ENCODE measurements around the gene NXNL1.
"Not testable (repeated sequence)": the region's sequence is repeated elsewhere in the genome, so short reads cannot be mapped to it uniquely, and the experiment has no call there.

- TF ChIP-seq, protein P1, sequence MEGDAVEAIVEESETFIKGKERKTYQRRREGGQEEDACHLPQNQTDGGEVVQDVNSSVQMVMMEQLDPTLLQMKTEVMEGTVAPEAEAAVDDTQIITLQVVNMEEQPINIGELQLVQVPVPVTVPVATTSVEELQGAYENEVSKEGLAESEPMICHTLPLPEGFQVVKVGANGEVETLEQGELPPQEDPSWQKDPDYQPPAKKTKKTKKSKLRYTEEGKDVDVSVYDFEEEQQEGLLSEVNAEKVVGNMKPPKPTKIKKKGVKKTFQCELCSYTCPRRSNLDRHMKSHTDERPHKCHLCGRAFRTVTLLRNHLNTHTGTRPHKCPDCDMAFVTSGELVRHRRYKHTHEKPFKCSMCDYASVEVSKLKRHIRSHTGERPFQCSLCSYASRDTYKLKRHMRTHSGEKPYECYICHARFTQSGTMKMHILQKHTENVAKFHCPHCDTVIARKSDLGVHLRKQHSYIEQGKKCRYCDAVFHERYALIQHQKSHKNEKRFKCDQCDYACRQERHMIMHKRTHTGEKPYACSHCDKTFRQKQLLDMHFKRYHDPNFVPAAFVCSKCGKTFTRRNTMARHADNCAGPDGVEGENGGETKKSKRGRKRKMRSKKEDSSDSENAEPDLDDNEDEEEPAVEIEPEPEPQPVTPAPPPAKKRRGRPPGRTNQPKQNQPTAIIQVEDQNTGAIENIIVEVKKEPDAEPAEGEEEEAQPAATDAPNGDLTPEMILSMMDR (conservative IDR thresholded peaks at IDR 0.05; ENCODE audit: low read depth, low read length), result not testable (repeated sequence)
- not testable (repeated sequence) for TF ChIP-seq RCOR1 (IDR thresholded peaks at IDR 0.05; ENCODE audit: insufficient replicate concordance, low read length); RFX5 (IDR thresholded peaks at IDR 0.05; ENCODE audit: low read depth, low read length); USF2 (IDR thresholded peaks at IDR 0.05; ENCODE audit: low read depth, low read length); POLR2A (IDR thresholded peaks at IDR 0.05; ENCODE audit: low read depth, low read length); MAZ (IDR thresholded peaks at IDR 0.05; ENCODE audit: borderline replicate concordance, low read depth, low read length); BHLHE40 (IDR thresholded peaks at IDR 0.05; ENCODE audit: low read depth, low read length); SMC3 (IDR thresholded peaks at IDR 0.05; ENCODE audit: low read depth, low read length); MXI1 (IDR thresholded peaks at IDR 0.05; ENCODE audit: borderline replicate concordance, low read depth, low read length); CEBPB (IDR thresholded peaks at IDR 0.05; ENCODE audit: low read depth, low read length); MAFK (IDR thresholded peaks at IDR 0.05; ENCODE audit: low read depth, low read length)
- TF ChIP-seq, protein P2, sequence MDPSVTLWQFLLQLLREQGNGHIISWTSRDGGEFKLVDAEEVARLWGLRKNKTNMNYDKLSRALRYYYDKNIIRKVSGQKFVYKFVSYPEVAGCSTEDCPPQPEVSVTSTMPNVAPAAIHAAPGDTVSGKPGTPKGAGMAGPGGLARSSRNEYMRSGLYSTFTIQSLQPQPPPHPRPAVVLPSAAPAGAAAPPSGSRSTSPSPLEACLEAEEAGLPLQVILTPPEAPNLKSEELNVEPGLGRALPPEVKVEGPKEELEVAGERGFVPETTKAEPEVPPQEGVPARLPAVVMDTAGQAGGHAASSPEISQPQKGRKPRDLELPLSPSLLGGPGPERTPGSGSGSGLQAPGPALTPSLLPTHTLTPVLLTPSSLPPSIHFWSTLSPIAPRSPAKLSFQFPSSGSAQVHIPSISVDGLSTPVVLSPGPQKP (IDR thresholded peaks at IDR 0.05; ENCODE audit: borderline replicate concordance, low read depth, low read length), result not testable (repeated sequence)
Observed at GRCh38 chr19:17499025-17499424, 38.3 kb upstream of the NXNL1 start.

All from IMR-90 (cell line).